ENCODE results near the gene SCRN1.

Gene SCRN1

GRCh38 chr7:30003098-30003497 lies 13.5 kb upstream of the SCRN1 start:
- DNase-seq (ENCODE audit: low spot score) = no peak

- no peak for DNase-seq (ENCODE audit: low spot score)
Measured at GRCh38 chr7:30001998-30002397, 12.4 kb upstream of the SCRN1 start.

GRCh38 chr7:29998489-29998888 lies 8.9 kb upstream of the SCRN1 start:
- no peak for DNase-seq (ENCODE audit: low spot score)

- DNase-seq (ENCODE audit: low spot score) = no peak
Measured at GRCh38 chr7:29996321-29996720, 6.7 kb upstream of the SCRN1 start.

- no peak for DNase-seq (ENCODE audit: low spot score)
Measured at GRCh38 chr7:29995652-29996051, 6.1 kb upstream of the SCRN1 start.

GRCh38 chr7:29993140-29993539 lies 3.5 kb upstream of the SCRN1 start:
- DNase-seq (ENCODE audit: low spot score) = no peak

- DNase-seq (ENCODE audit: low spot score) = peak; percentile 75
Measured at GRCh38 chr7:29991937-29992336, 2.3 kb upstream of the SCRN1 start.

- peak; percentile 47 for DNase-seq (ENCODE audit: low spot score)
Measured at GRCh38 chr7:29990931-29991330, 1.3 kb upstream of the SCRN1 start.

GRCh38 chr7:29988424-29989256 lies 961 bp downstream of the SCRN1 start:
- DNase-seq (ENCODE audit: low spot score) = peak; percentile 79

GRCh38 chr7:29987811-29988317 lies 1.7 kb downstream of the SCRN1 start:
- DNase-seq (ENCODE audit: low spot score) = peak; percentile 74

GRCh38 chr7:29987083-29987482 lies 2.5 kb downstream of the SCRN1 start:
- DNase-seq (ENCODE audit: low spot score) = peak; percentile 37

- peak; percentile 96 for DNase-seq (ENCODE audit: low spot score)
Measured at GRCh38 chr7:29980151-29980550, 9.4 kb downstream of the SCRN1 start.

- DNase-seq (ENCODE audit: low spot score) = peak; percentile 50
Measured at GRCh38 chr7:29977886-29978651, 11.5 kb downstream of the SCRN1 start.

GRCh38 chr7:29976673-29977415 lies 12.8 kb downstream of the SCRN1 start:
- DNase-seq (ENCODE audit: low spot score) = peak; percentile 81

- peak; percentile 45 for DNase-seq (ENCODE audit: low spot score)
Measured at GRCh38 chr7:29976266-29976665, 13.3 kb downstream of the SCRN1 start.

- DNase-seq (ENCODE audit: low spot score) = peak; percentile 70
Measured at GRCh38 chr7:29975561-29975960, 14.0 kb downstream of the SCRN1 start.

GRCh38 chr7:29974286-29974685 lies 15.3 kb downstream of the SCRN1 start:
- DNase-seq (ENCODE audit: low spot score) = peak; percentile 61

- no peak for DNase-seq (ENCODE audit: low spot score)
Measured at GRCh38 chr7:29972315-29972669, 17.3 kb downstream of the SCRN1 start.

- no peak for DNase-seq (ENCODE audit: low spot score)
Measured at GRCh38 chr7:29971566-29972314, 17.9 kb downstream of the SCRN1 start.

- peak; percentile 65 for DNase-seq (ENCODE audit: low spot score)
Measured at GRCh38 chr7:29970158-29970557, 19.4 kb downstream of the SCRN1 start.

- DNase-seq (ENCODE audit: low spot score) = no peak
Measured at GRCh38 chr7:29969738-29970137, 19.9 kb downstream of the SCRN1 start.

All from cerebellar cortex (tissue), 1 donor.